Measurements from ENCODE around the gene NUBP2. TPM values are rescaled to one million over a fixed set of nuclear protein-coding genes. Genes with fewer than 3 reads are reported as not detected.
A peak's percentile ranks its signal among the peaks of the same experiment; 100 is the strongest.

NUBP2 gene
- total RNA-seq, 1 experiment from 2014 or later: 69.4 TPM

DNA sequence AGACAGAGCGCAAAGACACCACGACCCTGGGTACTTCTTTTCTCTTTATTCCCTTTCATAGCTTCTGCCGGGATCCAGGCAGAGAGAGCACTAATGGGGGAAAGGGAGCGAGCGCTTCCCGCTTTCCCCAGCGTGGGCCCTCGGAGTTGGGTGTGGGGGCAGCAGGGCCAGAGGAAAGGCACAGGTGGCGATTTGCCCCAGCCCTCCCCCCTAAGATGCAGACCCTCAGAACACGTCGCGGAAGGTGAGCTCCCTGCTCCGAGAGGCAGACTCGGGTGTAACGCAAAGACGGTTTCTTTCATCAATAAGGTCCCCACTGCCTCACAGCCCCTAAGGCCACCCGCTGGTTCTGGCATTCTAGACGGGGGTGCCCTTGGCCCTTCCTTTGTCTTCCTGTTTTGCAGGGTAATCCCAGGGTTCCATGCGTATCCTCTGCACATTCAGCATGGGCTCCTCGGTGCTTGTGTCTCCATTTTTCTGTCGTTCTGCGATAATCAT, 10.8 kb upstream of the NUBP2 start:
- Mint-ChIP-seq H3K9me3 (no peaks in the 10 kb centered on the region), H3K4me1 (peaks cover 3 to 19% of the 10 kb centered on the region in 2 experiments), H3K36me3 (ENCODE audit: insufficient read depth in 1 of 3, low read depth in 3 of 3) (peaks cover 11 to 52% (median 33%) of the 10 kb centered on the region in 3 experiments; a peak in 6 of 7 replicates), H3K27me3 (ENCODE audit: low read depth) (no peaks in the 10 kb centered on the region; the same call in 1 of the 2 replicates), H3K27ac (peak overlapping the region; percentile 98 to 99 (median 99); a peak in 6 of 7 replicates), H3K4me3 (peak overlapping the region; percentile 95 to 98)
- Histone ChIP-seq H3K14ac (ENCODE audit: insufficient read depth, low read length) (peak overlapping the region; percentile 5; the same call in 1 of the 2 replicates), H4K5ac (ENCODE audit: insufficient read length, low read depth, low read length) (no peak overlapping the region), H3K9ac (ENCODE audit: extremely low read depth, insufficient read length, low read length) (peak overlapping the region; percentile 66), H2BK15ac (ENCODE audit: low read depth, low read length) (no peak overlapping the region), H3K4me2 (ENCODE audit: insufficient read depth, insufficient read length, low read length) (peak overlapping the region; percentile 47), H3K18ac (ENCODE audit: insufficient read length, low read depth, low read length) (no peak overlapping the region), H2BK5ac (ENCODE audit: insufficient read length, low read length) (no peak overlapping the region), H3K4ac (ENCODE audit: low read depth, low read length) (no peak overlapping the region), H2AK5ac (ENCODE audit: insufficient read length, low read length) (no peak overlapping the region), H3K79me2 (ENCODE audit: insufficient read depth, low read length) (no peaks in the 10 kb centered on the region; the same call in 1 of the 2 replicates), H2AFZ (ENCODE audit: low read length) (no peak overlapping the region), H2BK120ac (ENCODE audit: low read depth, low read length, poor library complexity, severe bottlenecking) (no peak overlapping the region), H2BK12ac (ENCODE audit: insufficient read length, low read depth, low read length) (no peak overlapping the region), H3K23me2 (ENCODE audit: insufficient read length, low read depth, low read length, poor library complexity, severe bottlenecking) (peaks cover 9% of the 10 kb centered on the region), H4K20me1 (ENCODE audit: control insufficient read depth, insufficient read depth, insufficient read length) (no peaks in the 10 kb centered on the region), H3T11ph (ENCODE audit: low read length) (no peak overlapping the region), H3K27me3 (ENCODE audit: insufficient read depth, low read length) (no peaks in the 10 kb centered on the region), H3K23ac (ENCODE audit: insufficient read length, low read depth, low read length) (no peak overlapping the region), H3K27ac (ENCODE audit: insufficient read length, low read depth, low read length) (no peak overlapping the region), H2BK20ac (ENCODE audit: low read depth, low read length, poor library complexity, severe bottlenecking) (no peak overlapping the region), H3K4me1 (ENCODE audit: insufficient read depth, low read length) (no peaks in the 10 kb centered on the region), H3K79me1 (ENCODE audit: insufficient read depth, low read depth, low read length, poor library complexity, severe bottlenecking) (peaks cover 5% of the 10 kb centered on the region), H4K91ac (ENCODE audit: insufficient read length, low read depth, low read length) (no peak overlapping the region), H4K8ac (replicated peaks; ENCODE audit: insufficient read length, low read depth, low read length) (no peak overlapping the region), H3K9me3 (ENCODE audit: control insufficient read depth, low read depth, low read length) (no peaks in the 10 kb centered on the region), H3K56ac (ENCODE audit: insufficient read length, low read depth, low read length) (no peak overlapping the region)
- TF ChIP-seq, protein P1, sequence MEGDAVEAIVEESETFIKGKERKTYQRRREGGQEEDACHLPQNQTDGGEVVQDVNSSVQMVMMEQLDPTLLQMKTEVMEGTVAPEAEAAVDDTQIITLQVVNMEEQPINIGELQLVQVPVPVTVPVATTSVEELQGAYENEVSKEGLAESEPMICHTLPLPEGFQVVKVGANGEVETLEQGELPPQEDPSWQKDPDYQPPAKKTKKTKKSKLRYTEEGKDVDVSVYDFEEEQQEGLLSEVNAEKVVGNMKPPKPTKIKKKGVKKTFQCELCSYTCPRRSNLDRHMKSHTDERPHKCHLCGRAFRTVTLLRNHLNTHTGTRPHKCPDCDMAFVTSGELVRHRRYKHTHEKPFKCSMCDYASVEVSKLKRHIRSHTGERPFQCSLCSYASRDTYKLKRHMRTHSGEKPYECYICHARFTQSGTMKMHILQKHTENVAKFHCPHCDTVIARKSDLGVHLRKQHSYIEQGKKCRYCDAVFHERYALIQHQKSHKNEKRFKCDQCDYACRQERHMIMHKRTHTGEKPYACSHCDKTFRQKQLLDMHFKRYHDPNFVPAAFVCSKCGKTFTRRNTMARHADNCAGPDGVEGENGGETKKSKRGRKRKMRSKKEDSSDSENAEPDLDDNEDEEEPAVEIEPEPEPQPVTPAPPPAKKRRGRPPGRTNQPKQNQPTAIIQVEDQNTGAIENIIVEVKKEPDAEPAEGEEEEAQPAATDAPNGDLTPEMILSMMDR (conservative IDR thresholded peaks at IDR 0.05): no peak
- DNase-seq: peak; percentile 54
- no CpG with 5 or more reads among the region's 22 CpGs for WGBS (ENCODE audit: extremely low coverage, insufficient read length, low lambda C conversion rate)

Data from H9 (cell line).